Measurements from ENCODE around the gene PHF21A. TPM values are rescaled to one million over a fixed set of nuclear protein-coding genes. Genes with fewer than 3 reads are reported as not detected.

PHF21A gene
- total and polyA plus RNA-seq, 2 donors, result 15.2 to 25.9 TPM

Other genes starting within 250 kb of the PHF21A start
- 1.1 TPM for gene MAPK8IP1, start 235.8 kb downstream of the PHF21A start, total RNA-seq
- gene MAPK8IP1, start 235.8 kb downstream of the PHF21A start, polyA plus RNA-seq, result 2.1 TPM
- gene FREY1, start 214.2 kb downstream of the PHF21A start, total RNA-seq, result 0.52 TPM
- 0.62 TPM for gene FREY1, start 214.2 kb downstream of the PHF21A start, polyA plus RNA-seq
- gene PEX16, start 203.6 kb downstream of the PHF21A start, total RNA-seq, result 29.6 TPM
- gene PEX16, start 203.6 kb downstream of the PHF21A start, polyA plus RNA-seq, result 46.0 TPM
- gene LARGE2, start 198.8 kb downstream of the PHF21A start, total RNA-seq, result 3.5 TPM
- gene LARGE2, start 198.8 kb downstream of the PHF21A start, polyA plus RNA-seq, result 12.2 TPM
- gene CREB3L1, start 156.2 kb upstream of the PHF21A start, total RNA-seq, result 1.3 TPM
- gene CREB3L1, start 156.2 kb upstream of the PHF21A start, polyA plus RNA-seq, result 2.2 TPM
- gene DGKZ, start 226.0 kb upstream of the PHF21A start, total RNA-seq, result 52.8 TPM
- 139 TPM for gene DGKZ, start 226.0 kb upstream of the PHF21A start, polyA plus RNA-seq